IMR-90 (cell line): ENCODE measurements around the gene DYNC2LI1. TPM values are rescaled to one million over a fixed set of nuclear protein-coding genes. Genes with fewer than 3 reads are reported as not detected.

Experiments
- ATAC-seq: fragments of 200-7000 bp; cut with Tn5 transposase; 2 replicates; pipeline ENCODE4 v1.9.1; 2020; ENCODE audit warnings: low read depth, mild to moderate bottlenecking, moderate library complexity
- BruUV-seq: library from RNA; stranded (reverse); fragments of 400-500 nt; replicated peaks from 2 replicates; lab custom pipeline; 2021; lab: Mats Ljungman, UMichigan
- CTCF ChIA-PET: fragments of 300-600 bp; formaldehyde crosslinking; extraction: SDS; loops from one replicate; lab custom pipeline; 2021; ENCODE audit warnings: antibody characterized with exemption; lab: Yijun Ruan, JAX
- POLR2A ChIA-PET: fragments of 300-600 bp; sonication (Branson Sonifier 250); formaldehyde crosslinking; loops from one replicate; lab custom pipeline; 2022; ENCODE audit warnings: antibody characterized with exemption; ENCODE audit not compliant: unreplicated experiment; lab: Charles Lee
- DNase-seq: peaks from one replicate; pipeline ENCODE4 v3.0.0; 2013
- H2AFZ ChIP-seq: replicated peaks from 2 replicates; pipeline ENCODE3; 2013; ENCODE audit warnings: low read length, mild to moderate bottlenecking; ENCODE audit not compliant: poor library complexity
- H2AK5ac ChIP-seq: 2 replicates; pipeline ENCODE4 v1.6.1; 2013; ENCODE audit warnings: low read depth, low read length, inconsistent platforms
- H2AK9ac ChIP-seq: replicated peaks from 2 replicates; pipeline ENCODE3; 2013; ENCODE audit warnings: mild to moderate bottlenecking, low read depth, low read length, moderate library complexity; ENCODE audit not compliant: poor library complexity
- H2BK120ac ChIP-seq: 2 replicates; pipeline ENCODE4 v1.6.1; 2013; ENCODE audit warnings: low read depth, low read length, inconsistent platforms
- H2BK15ac ChIP-seq: 3 replicates; pipeline ENCODE4 v1.6.1; 2013; ENCODE audit warnings: low read depth, low read length, inconsistent platforms
- H2BK20ac ChIP-seq: 2 replicates; pipeline ENCODE4 v1.6.1; 2013; ENCODE audit warnings: low read depth, mild to moderate bottlenecking, inconsistent platforms, low read length, moderate library complexity
- H2BK5ac ChIP-seq: 2 replicates; pipeline ENCODE4 v1.6.1; 2013; ENCODE audit warnings: mild to moderate bottlenecking, low read depth, low read length, inconsistent platforms; ENCODE audit not compliant: poor library complexity, severe bottlenecking
- H3K14ac ChIP-seq: replicated peaks from 2 replicates; pipeline ENCODE4 v1.6.1; 2013; ENCODE audit warnings: low read depth, low read length, inconsistent platforms
- H3K18ac ChIP-seq: 2 replicates; pipeline ENCODE4 v1.6.1; 2013; ENCODE audit warnings: low read depth, low read length, control low read depth
- H3K23ac ChIP-seq: 2 replicates; pipeline ENCODE4 v1.6.1; 2013; ENCODE audit warnings: low read depth, low read length, inconsistent platforms
- H3K27ac ChIP-seq: 2 replicates; pipeline ENCODE4 v1.5.1; 2013; ENCODE audit warnings: mild to moderate bottlenecking, control low read depth, low read length; ENCODE audit not compliant: insufficient read depth
- H3K27me3 ChIP-seq: 2 replicates; pipeline ENCODE4 v1.6.1; 2013; ENCODE audit warnings: low read length; ENCODE audit not compliant: control insufficient read depth, insufficient read depth
- H3K36me3 ChIP-seq: 2 replicates; pipeline ENCODE4 v1.6.1; 2013; ENCODE audit warnings: low read length, mixed read lengths; ENCODE audit not compliant: control insufficient read depth, insufficient read depth
- H3K4ac ChIP-seq: 2 replicates; pipeline ENCODE4 v1.6.1; 2013; ENCODE audit warnings: low read depth, low read length, inconsistent platforms
- H3K4me1 ChIP-seq: 2 replicates; pipeline ENCODE4 v1.6.1; 2013; ENCODE audit warnings: low read length, mixed read lengths; ENCODE audit not compliant: control insufficient read depth, insufficient read depth
- H3K4me2 ChIP-seq: 2 replicates; pipeline ENCODE4 v1.6.1; 2013; ENCODE audit warnings: low read depth, mild to moderate bottlenecking, control low read depth, low read length, moderate library complexity
- H3K4me3 ChIP-seq: 2 replicates; pipeline ENCODE4 v1.5.1; 2013; ENCODE audit warnings: low read depth, mild to moderate bottlenecking, control low read depth, low read length, moderate library complexity; ENCODE audit not compliant: insufficient read depth
- H3K56ac ChIP-seq: 2 replicates; pipeline ENCODE4 v1.6.1; 2013; ENCODE audit warnings: low read length, inconsistent platforms; ENCODE audit not compliant: insufficient read depth; ENCODE audit errors: extremely low read depth
- H3K79me1 ChIP-seq, 2 experiments: 2 replicates each; pipeline ENCODE4 v1.6.1; 2013; ENCODE audit warnings: low read length in 2 of 2, inconsistent platforms in 1 of 2, low read depth in 1 of 2
- H3K9ac ChIP-seq: 2 replicates; pipeline ENCODE4 v1.6.1; 2013; ENCODE audit warnings: low read depth, low read length, control low read depth
- H3K9me1 ChIP-seq: 2 replicates; pipeline ENCODE4 v1.6.1; 2013; ENCODE audit warnings: low read length, inconsistent platforms; ENCODE audit not compliant: insufficient read depth
- H3K9me3 ChIP-seq: 2 replicates; pipeline ENCODE4 v1.6.1; 2013; ENCODE audit warnings: low read length; ENCODE audit not compliant: control insufficient read depth, insufficient read depth
- H4K20me1 ChIP-seq: 2 replicates; pipeline ENCODE4 v1.6.1; 2013; ENCODE audit warnings: low read length, inconsistent platforms; ENCODE audit not compliant: insufficient read depth
- H4K5ac ChIP-seq: 2 replicates; pipeline ENCODE4 v1.6.1; 2013; ENCODE audit warnings: mild to moderate bottlenecking, low read depth, low read length, control low read depth
- H4K8ac ChIP-seq, 2 experiments: 2 replicates each; pipeline ENCODE4 v1.6.1; 2013; ENCODE audit warnings: low read depth in 2 of 2, low read length in 2 of 2, control low read depth in 1 of 2, inconsistent platforms in 1 of 2
- H4K91ac ChIP-seq: 2 replicates; pipeline ENCODE4 v1.6.1; 2013; ENCODE audit warnings: low read depth, low read length, inconsistent platforms; ENCODE audit not compliant: insufficient read depth
- CEBPB ChIP-seq: IDR thresholded peaks from 2 replicates; pipeline ENCODE4 v1.6.1; 2012; ENCODE audit warnings: low read depth, low read length, improper control_type of control experiment
- RAD21 ChIP-seq: IDR thresholded peaks from 2 replicates; pipeline ENCODE4 v1.6.1; 2012; ENCODE audit warnings: low read length, improper control_type of control experiment
- WGBS, 2 experiments: methylation state at CpG; one replicate each; pipeline versions ENCODE4 v1.1.5 to v1.1.7; 2013; ENCODE audit warnings: missing lambda C conversion rate in 2 of 2; ENCODE audit not compliant: insufficient read length in 1 of 2; ENCODE audit errors: extremely low coverage in 2 of 2; 5-methylcytosine and 5-hydroxymethylcytosine counted together
- dilution Hi-C: fragments of 300-500 bp; cut with HindIII; formaldehyde crosslinking; loops from one replicate; pipeline ENCODE4 v1.14.3; 2018; ENCODE audit warnings: low sequenced_read_pairs; ENCODE audit not compliant: unreplicated experiment
- in situ Hi-C: fragments of 300-500 bp; cut with MboI; formaldehyde crosslinking; loops from 3 replicates; pipeline ENCODE4 v1.14.3; 2019; ENCODE audit warnings: low sequenced_read_pairs, inconsistent platforms, mixed read lengths
- intact Hi-C: fragments of 100-400 bp; cut with micrococcal nuclease; formaldehyde crosslinking; loops from 2 replicates; pipeline ENCODE4 v1.10.0; 2022
- microRNA-seq, 2 experiments: library from miRNA; stranded (forward) in 1 of 2; unstranded in 1 of 2; fragments of 10-50 nt in 1 of 2; fragments of <30 nt in 1 of 2; gene quantifications in 1 of 2; microRNA quantifications in 1 of 2; one replicate each; pipeline versions ENCODE3 to v1.1.0; 2013 to 2020; ENCODE audit not compliant: insufficient read depth in 1 of 2, insufficient read length in 1 of 2, unreplicated experiment in 1 of 2
- polyA plus RNA-seq, 3 experiments: library from polyadenylated mRNA; depleted of rRNA; stranded (reverse); fragments of >200 nt; gene quantifications; 2 replicates each; pipeline ENCODE4 v1.2.3, GENCODE V29; 2012; ENCODE audit warnings: low replicate concordance in 1 of 3
- small RNA-seq, 5 experiments: library from RNA; depleted of rRNA; stranded (forward); fragments of <200 nt; gene quantifications; one replicate each; pipeline ENCODE3, GENCODE V24; 2012
- total RNA-seq: library from RNA; depleted of rRNA; stranded (reverse); fragments of >200 nt; gene quantifications from 2 replicates; pipeline ENCODE4 v1.2.3, GENCODE V29; 2012; rRNA removed
- TF ChIP-seq, protein P1 (sequence below): fragments of 150-350 bp; IDR thresholded peaks from 2 replicates; pipeline ENCODE4 v1.6.1; 2017; ENCODE audit warnings: mild to moderate bottlenecking, antibody characterized with exemption, low read length, low read depth

DYNC2LI1 gene
- total and polyA plus RNA-seq, 2 of the 4 experiments (the other 2 are of a cell fraction): 5.2 to 10.4 TPM

DNA sequence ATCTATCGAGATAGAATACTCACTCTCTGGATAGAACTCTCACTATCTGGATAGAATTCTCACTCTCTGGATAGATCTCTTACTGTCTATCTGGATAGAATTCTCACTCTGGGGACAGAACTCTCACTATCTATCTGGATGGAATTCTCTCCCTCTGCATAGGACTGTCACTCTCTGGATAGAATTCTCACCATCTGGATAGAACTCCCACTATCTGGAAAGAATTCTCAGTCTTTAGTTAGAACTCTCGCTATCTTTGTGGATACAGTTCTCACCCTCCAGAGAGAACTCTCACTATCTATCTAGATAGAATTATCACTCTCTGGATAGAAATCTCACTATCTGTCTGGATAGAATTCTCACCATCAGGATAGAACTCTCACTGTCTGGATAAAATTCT is 81.5 kb downstream of the DYNC2LI1 start:
- intact Hi-C loops (no loop called here), in situ Hi-C loops (no loop called here), dilution Hi-C loops (no loop called here)
- no CpG with 5 or more reads among the region's 2 CpGs for WGBS, 2 experiments
- no TSS peak for BruUV-seq
- H3K36me3 ChIP-seq: no peaks in the 10 kb centered on the region
- H2BK15ac ChIP-seq: no peak overlapping the region
- DNase-seq (no peak), ATAC-seq (no peak)
- no peak overlapping the region for H4K5ac ChIP-seq
- no peak overlapping the region for H3K18ac ChIP-seq
- no peak overlapping the region for H3K4me3 ChIP-seq
- H3K9me1 ChIP-seq: no peaks in the 10 kb centered on the region
- ChIA-PET CTCF (no interaction called here), POLR2A (no interaction called here)
- no peak overlapping the region for H3K23ac ChIP-seq
- H3K9me3 ChIP-seq: no peaks in the 10 kb centered on the region
- no peak overlapping the region for H3K56ac ChIP-seq
- H2AFZ ChIP-seq: no peak overlapping the region
- no peak overlapping the region for H3K14ac ChIP-seq
- H3K79me1 ChIP-seq: no peaks in the 10 kb centered on the region
- no peak overlapping the region for H4K8ac ChIP-seq
- H3K4me2 ChIP-seq: no peak overlapping the region
- H2BK20ac ChIP-seq: no peak overlapping the region
- no peak overlapping the region for H2AK5ac ChIP-seq
- no peak overlapping the region for H2AK9ac ChIP-seq
- H4K20me1 ChIP-seq: no peaks in the 10 kb centered on the region
- no peak overlapping the region for H4K91ac ChIP-seq
- TF ChIP-seq, protein P1, sequence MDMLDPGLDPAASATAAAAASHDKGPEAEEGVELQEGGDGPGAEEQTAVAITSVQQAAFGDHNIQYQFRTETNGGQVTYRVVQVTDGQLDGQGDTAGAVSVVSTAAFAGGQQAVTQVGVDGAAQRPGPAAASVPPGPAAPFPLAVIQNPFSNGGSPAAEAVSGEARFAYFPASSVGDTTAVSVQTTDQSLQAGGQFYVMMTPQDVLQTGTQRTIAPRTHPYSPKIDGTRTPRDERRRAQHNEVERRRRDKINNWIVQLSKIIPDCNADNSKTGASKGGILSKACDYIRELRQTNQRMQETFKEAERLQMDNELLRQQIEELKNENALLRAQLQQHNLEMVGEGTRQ: no peak
- TF ChIP-seq CEBPB (no peak), RAD21 (no peak)
- no peak overlapping the region for H2BK120ac ChIP-seq
- no peak overlapping the region for H3K4ac ChIP-seq
- no peak overlapping the region for H3K27ac ChIP-seq
- peaks cover 35% of the 10 kb centered on the region for H3K27me3 ChIP-seq
- no peak overlapping the region for H3K9ac ChIP-seq
- no peaks in the 10 kb centered on the region for H3K4me1 ChIP-seq
- no peak overlapping the region for H2BK5ac ChIP-seq

Small RNAs within 50 kb of the gene (microRNA-seq; reads per million reads assigned to microRNA genes)
- gene RN7SKP66 (ENCODE audit: insufficient read depth, insufficient read length): not detected

Small RNAs within 50 kb of the gene (small RNA-seq; reads per million reads assigned to genes)
- gene RN7SKP66: 0 reads per million in 5 experiments

Other genes with a start within 250 kb of the DYNC2LI1 start
- 21.3 and 22.8 TPM in 2 replicates for gene THADA, start 178.0 kb upstream of the DYNC2LI1 start, total RNA-seq
- 10.5 and 13.5 TPM in 2 replicates for gene THADA, start 178.0 kb upstream of the DYNC2LI1 start, polyA plus RNA-seq (2012; rRNA removed)
- gene PLEKHH2, start 136.8 kb upstream of the DYNC2LI1 start, total RNA-seq: 1.7 and 2.0 TPM in 2 replicates
- gene PLEKHH2, start 136.8 kb upstream of the DYNC2LI1 start, polyA plus RNA-seq (2012; rRNA removed): 2.6 and 3.3 TPM in 2 replicates
- 0.28 and 0.36 TPM in 2 replicates for gene C1GALT1C1L, start 97.6 kb upstream of the DYNC2LI1 start, total RNA-seq
- 0.53 and 0.63 TPM in 2 replicates for gene C1GALT1C1L, start 97.6 kb upstream of the DYNC2LI1 start, polyA plus RNA-seq (2012; rRNA removed)
- not detected in 2 replicates for gene ABCG5, start 64.8 kb downstream of the DYNC2LI1 start, total RNA-seq
- not detected in 2 replicates for gene ABCG5, start 64.8 kb downstream of the DYNC2LI1 start, polyA plus RNA-seq (2012; rRNA removed)
- not detected in 2 replicates for gene ABCG8, start 64.9 kb downstream of the DYNC2LI1 start, total RNA-seq
- gene ABCG8, start 64.9 kb downstream of the DYNC2LI1 start, polyA plus RNA-seq (2012; rRNA removed): not detected in 2 replicates
- 36.0 and 59.7 TPM in 2 replicates for gene LRPPRC, start 221.9 kb downstream of the DYNC2LI1 start, total RNA-seq
- gene LRPPRC, start 221.9 kb downstream of the DYNC2LI1 start, polyA plus RNA-seq (2012; rRNA removed): 23.2 and 30.4 TPM in 2 replicates